Adrenal gland (tissue), 12 donors: ENCODE results near the gene OR5A1. TPM values are rescaled to one million over a fixed set of nuclear protein-coding genes. Genes with fewer than 3 reads are reported as not detected.

ENCODE experiments used
- DNase-seq, 7 donors: peaks; one replicate each; pipeline ENCODE4 v3.0.0-alpha.2; 2019 to 2020
- H3K27ac ChIP-seq, 5 donors: fragments of 200-600 bp; sonication (generic) in 4 of 5; 1 replicate in 3 of 5; 2 replicates in 2 of 5; pipeline versions ENCODE4 v1.5.1 to v1.8.0; 2016 to 2020; ENCODE audit warnings: mild to moderate bottlenecking in 1 of 5
- H3K27me3 ChIP-seq: fragments of 200-600 bp; 2 replicates; pipeline ENCODE4 v1.8.0; 2021
- H3K36me3 ChIP-seq, 2 donors: fragments of 200-600 bp; replicated peaks in 1 of 2; 1 replicate in 1 of 2; 2 replicates in 1 of 2; pipeline versions ENCODE4 v1.5.1 to v1.8.0; 2018 to 2022
- H3K4me1 ChIP-seq, 2 donors: fragments of 200-600 bp; replicated peaks in 1 of 2; 1 replicate in 1 of 2; 2 replicates in 1 of 2; pipeline versions ENCODE4 v1.5.1 to v1.8.0; 2018 to 2021
- H3K4me3 ChIP-seq, 4 donors: fragments of 200-600 bp; sonication (generic) in 3 of 4; one replicate each; pipeline ENCODE4 v1.5.1; 2016 to 2018
- H3K9me3 ChIP-seq, 3 donors: fragments of 200-600 bp; sonication (generic) in 1 of 3; replicated peaks in 1 of 3; 1 replicate in 2 of 3; 2 replicates in 1 of 3; pipeline versions ENCODE4 v1.5.1 to v1.8.0; 2016 to 2021
- POLR2A ChIP-seq, 2 donors: fragments of 450-650 bp; IDR thresholded peaks; one replicate each; pipeline ENCODE4 v1.6.1; 2017; ENCODE audit warnings: antibody characterized with exemption in 2 of 2, mild to moderate bottlenecking in 2 of 2, moderate library complexity in 1 of 2
- WGBS, 4 donors: extraction: QIAGEN DNeasy Blood & Tissue Kit in 2 of 4; methylation state at CpG; one replicate each; pipeline versions ENCODE4 v1.1.5 to v1.1.7; 2013 to 2017; 5-methylcytosine and 5-hydroxymethylcytosine counted together
- intact Hi-C, 2 donors: fragments of 100-400 bp; cut with DNase I; formaldehyde crosslinking; loops; one replicate each; pipeline versions ENCODE4 v1.14.1 to v1.15.0; 2022 to 2023
- polyA plus RNA-seq, 3 donors: library from polyadenylated mRNA; stranded (reverse); fragments of 200-250 nt in 2 of 3; fragments of 350-450 nt in 1 of 3; fragmentation: Illumina TruSeq in 1 of 3; extraction: RNeasy Lipid Tissue Mini Kit (QIAGEN cat#74804) in 1 of 3; gene quantifications; one replicate each; pipeline ENCODE4 v1.2.3, GENCODE V29; 2013 to 2014
- total RNA-seq, 9 donors: library from RNA; depleted of rRNA in 4 of 9; stranded (reverse); fragments of >200 nt in 4 of 9; fragments of 120-200 nt in 1 of 9; fragmentation: NEBNext Ultra II Directional in 1 of 9; extraction: Animal tissue kit (Norgen Biotek cat#: 25700) in 1 of 9; gene quantifications; one replicate each; pipeline versions ENCODE4 v1.1.0 to v1.2.4, GENCODE V29; 2013 to 2023
- TF ChIP-seq, protein P1 (sequence below), 6 experiments: fragments of 450-650 bp in 4 of 6; fragments of 200-600 bp in 2 of 6; sonication (generic) in 1 of 6; IDR thresholded peaks; 1 replicate in 5 of 6; 2 replicates in 1 of 6; pipeline versions ENCODE4 v1.5.1 to v1.8.0; 2016 to 2021; ENCODE audit warnings: antibody characterized with exemption in 6 of 6, mild to moderate bottlenecking in 2 of 6, moderate library complexity in 1 of 6
- donor health status: healthy with polysubstance abuse.
- donor health status: Bipolar disorder and iron deficiency.
- donor health status: DM: yes; HTN: yes; CAD: no.
- donor health status: DM: no; HTN: no; CAD: no.
- donor health status: DM: no; HTN: no; CAD: no.
- donor health status: DM: yes; HTN: yes; CAD: no.

Gene OR5A1
- total and polyA plus RNA-seq, 12 donors: not detected

DNA sequence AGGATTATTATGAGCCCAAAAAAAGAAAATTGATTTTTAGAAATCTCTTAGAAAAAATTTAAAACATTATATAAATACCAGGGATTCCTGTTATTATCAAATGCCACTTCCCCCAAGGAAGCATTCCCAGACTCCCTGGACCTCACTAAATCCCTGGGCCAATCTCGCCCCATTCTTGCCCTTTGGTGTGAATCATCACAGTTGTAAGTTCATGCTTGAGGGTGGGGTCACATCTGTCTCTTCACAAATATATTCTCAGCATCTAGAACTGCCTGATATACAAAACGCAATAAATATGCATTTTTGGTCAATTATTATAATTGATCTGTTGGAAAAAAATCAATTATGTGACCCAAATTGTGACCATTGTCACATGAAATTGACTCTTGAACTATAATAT, 12.2 kb downstream of the OR5A1 start:
- 49 to 67% (median 55%) methylated on average over 2 of the region's 2 CpGs for WGBS, 4 donors
- TF ChIP-seq, protein P1, sequence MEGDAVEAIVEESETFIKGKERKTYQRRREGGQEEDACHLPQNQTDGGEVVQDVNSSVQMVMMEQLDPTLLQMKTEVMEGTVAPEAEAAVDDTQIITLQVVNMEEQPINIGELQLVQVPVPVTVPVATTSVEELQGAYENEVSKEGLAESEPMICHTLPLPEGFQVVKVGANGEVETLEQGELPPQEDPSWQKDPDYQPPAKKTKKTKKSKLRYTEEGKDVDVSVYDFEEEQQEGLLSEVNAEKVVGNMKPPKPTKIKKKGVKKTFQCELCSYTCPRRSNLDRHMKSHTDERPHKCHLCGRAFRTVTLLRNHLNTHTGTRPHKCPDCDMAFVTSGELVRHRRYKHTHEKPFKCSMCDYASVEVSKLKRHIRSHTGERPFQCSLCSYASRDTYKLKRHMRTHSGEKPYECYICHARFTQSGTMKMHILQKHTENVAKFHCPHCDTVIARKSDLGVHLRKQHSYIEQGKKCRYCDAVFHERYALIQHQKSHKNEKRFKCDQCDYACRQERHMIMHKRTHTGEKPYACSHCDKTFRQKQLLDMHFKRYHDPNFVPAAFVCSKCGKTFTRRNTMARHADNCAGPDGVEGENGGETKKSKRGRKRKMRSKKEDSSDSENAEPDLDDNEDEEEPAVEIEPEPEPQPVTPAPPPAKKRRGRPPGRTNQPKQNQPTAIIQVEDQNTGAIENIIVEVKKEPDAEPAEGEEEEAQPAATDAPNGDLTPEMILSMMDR (IDR thresholded peaks at IDR 0.05): no peak
- no peak for TF ChIP-seq POLR2A (IDR thresholded peaks at IDR 0.05)
- no peak overlapping the region for H3K4me3 ChIP-seq
- no peaks in the 10 kb centered on the region for H3K36me3 ChIP-seq
- H3K4me1 ChIP-seq: no peaks in the 10 kb centered on the region
- intact Hi-C loops: no loop called here
- no peak overlapping the region for H3K27ac ChIP-seq
- no peak for DNase-seq
- no peaks in the 10 kb centered on the region for H3K9me3 ChIP-seq
- no peaks in the 10 kb centered on the region for H3K27me3 ChIP-seq

DNA sequence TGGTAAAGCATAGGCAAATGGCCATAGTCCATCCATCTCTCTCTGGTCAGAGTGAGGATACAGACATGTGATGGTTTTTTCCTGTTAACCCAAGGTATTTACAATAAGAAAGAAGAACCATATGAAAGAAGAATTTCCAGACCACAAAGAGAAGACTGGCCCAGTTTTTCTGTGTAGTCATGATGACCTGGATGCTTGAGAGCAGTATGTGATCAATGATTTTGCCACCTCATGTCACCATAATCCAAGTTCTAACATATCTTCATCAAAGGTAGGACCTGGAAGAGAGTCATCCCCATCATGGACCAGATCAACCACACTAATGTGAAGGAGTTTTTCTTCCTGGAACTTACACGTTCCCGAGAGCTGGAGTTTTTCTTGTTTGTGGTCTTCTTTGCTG, 20.4 kb downstream of the OR5A1 start, which contains the start of gene OR4D6:
TSS of gene OR4D6 (plus strand) at position 301 of the 400 bp plus-strand sequence. CDS start at position 301, 0 bp downstream.
- Histone ChIP-seq H3K4me1 (no peaks in the 10 kb centered on the region), H3K4me3 (no peak within 1 kb of the TSS), H3K27me3 (no peaks in the 10 kb centered on the region), H3K9me3 (no peaks in the 10 kb centered on the region), H3K36me3 (no peaks in the 10 kb centered on the region), H3K27ac (no peak within 1 kb of the TSS)
- DNase-seq: no peak
- TF ChIP-seq, protein P1 (IDR thresholded peaks at IDR 0.05): no peak
- TF ChIP-seq POLR2A (IDR thresholded peaks at IDR 0.05): no peak
- 77 to 92% (median 87%) methylated on average over 2 of the region's 2 CpGs for WGBS, 4 donors
- intact Hi-C loops: no loop called here

DNA sequence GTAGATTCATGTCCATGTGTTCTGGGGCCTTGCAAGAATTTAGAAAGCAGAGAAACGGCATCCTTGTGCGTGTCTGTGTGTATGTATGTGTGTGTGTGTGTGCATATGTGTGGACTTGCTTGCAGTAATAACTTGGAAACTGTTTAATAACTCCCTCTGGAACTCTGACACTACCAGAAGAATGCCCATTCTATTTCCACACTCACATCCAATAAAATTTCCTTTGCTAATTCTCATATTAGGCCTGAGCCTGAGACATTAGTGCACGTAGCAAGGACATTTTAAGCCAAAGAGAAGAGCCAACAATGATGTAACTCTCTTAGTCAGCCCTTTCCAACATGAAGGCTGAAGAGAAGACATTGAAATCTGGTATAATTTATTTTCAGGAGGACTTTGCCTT, 23.6 kb downstream of the OR5A1 start:
- no peaks in the 10 kb centered on the region for H3K9me3 ChIP-seq
- no peak for DNase-seq
- no peaks in the 10 kb centered on the region for H3K4me1 ChIP-seq
- no peak overlapping the region for H3K4me3 ChIP-seq
- H3K27ac ChIP-seq: no peak overlapping the region
- H3K36me3 ChIP-seq: no peaks in the 10 kb centered on the region
- no peaks in the 10 kb centered on the region for H3K27me3 ChIP-seq
- WGBS, 4 donors: 66 to 86% (median 76%) methylated on average over 3 of the region's 3 CpGs
- intact Hi-C loops: no loop called here
- TF ChIP-seq, protein P1 (IDR thresholded peaks at IDR 0.05): no peak
- TF ChIP-seq POLR2A (IDR thresholded peaks at IDR 0.05): no peak

DNA sequence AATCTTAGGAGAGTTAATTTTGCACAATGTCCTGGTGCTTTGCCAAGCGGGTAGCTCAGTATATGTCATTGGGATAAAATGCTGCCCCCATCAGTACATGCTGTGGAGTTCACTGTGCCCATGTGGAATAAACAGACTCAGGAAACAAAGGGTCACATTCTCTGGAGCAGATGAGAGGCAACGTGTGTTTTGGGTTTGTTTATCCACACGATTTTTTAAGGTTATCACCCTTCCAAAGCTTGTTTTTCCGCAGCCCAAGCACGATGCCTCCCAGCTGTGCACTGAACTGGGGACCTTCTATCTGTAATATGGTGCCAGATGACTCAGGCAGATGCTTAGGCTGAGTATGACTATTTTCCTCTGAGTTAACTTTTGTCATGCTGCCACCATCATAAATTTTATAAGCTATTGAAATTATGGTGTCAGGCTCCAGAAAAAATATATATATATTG, 26.9 kb downstream of the OR5A1 start:
- WGBS, 4 donors: 39 to 46% (median 42%) methylated on average over 5 of the region's 5 CpGs
- intact Hi-C loops: no loop called here
- no peak overlapping the region for H3K4me3 ChIP-seq
- peak in 3 of 7 donors; percentile 7 to 27 (median 25) for DNase-seq
- no peaks in the 10 kb centered on the region for H3K4me1 ChIP-seq
- no peaks in the 10 kb centered on the region for H3K9me3 ChIP-seq
- H3K27ac ChIP-seq: no peak overlapping the region
- H3K36me3 ChIP-seq: no peaks in the 10 kb centered on the region
- TF ChIP-seq, protein P1 (IDR thresholded peaks at IDR 0.05): no peak
- no peak for TF ChIP-seq POLR2A (IDR thresholded peaks at IDR 0.05)
- no peaks in the 10 kb centered on the region for H3K27me3 ChIP-seq
